Astrocyte (in vitro differentiated cells and primary cell): ENCODE measurements around the gene CXCL13. TPM values are rescaled to one million over a fixed set of nuclear protein-coding genes. Genes with fewer than 3 reads are reported as not detected.

Experiments used
- DNase-seq: peaks from one replicate; pipeline ENCODE4 v3.0.0-alpha.2; 2010; ENCODE audit warnings: low read depth
- FAIRE-seq: peaks from 2 replicates; lab custom pipeline; 2011; peaks lifted over from hg19 to GRCh38; lab: Jason Lieb, UNC
- H2AFZ ChIP-seq: 2 replicates; pipeline ENCODE4 v1.6.0; 2012; ENCODE audit warnings: low read depth, low read length, inconsistent platforms
- H3K27ac ChIP-seq: 2 replicates; pipeline ENCODE4 v1.5.1; 2011; ENCODE audit warnings: low read depth, low read length, inconsistent platforms
- H3K27me3 ChIP-seq: 2 replicates; pipeline ENCODE4 v1.6.0; 2011; ENCODE audit warnings: low read length, inconsistent platforms; ENCODE audit not compliant: insufficient read depth
- H3K36me3 ChIP-seq: 2 replicates; pipeline ENCODE4 v1.5.1; 2011; ENCODE audit warnings: low read length, inconsistent platforms; ENCODE audit not compliant: insufficient read depth
- H3K4me1 ChIP-seq: 2 replicates; pipeline ENCODE4 v1.5.1; 2011; ENCODE audit warnings: low read length, inconsistent platforms; ENCODE audit not compliant: insufficient read depth
- H3K4me2 ChIP-seq: 2 replicates; pipeline ENCODE4 v1.6.0; 2012; ENCODE audit warnings: low read length, inconsistent platforms
- H3K4me3 ChIP-seq: 2 replicates; pipeline ENCODE4 v1.5.1; 2011; ENCODE audit warnings: low read depth, mild to moderate bottlenecking, low read length, inconsistent platforms; ENCODE audit not compliant: insufficient read depth
- H3K79me2 ChIP-seq: 2 replicates; pipeline ENCODE4 v1.6.0; 2012; ENCODE audit warnings: mild to moderate bottlenecking, low read length, inconsistent platforms; ENCODE audit not compliant: insufficient read depth
- H3K9ac ChIP-seq: 2 replicates; pipeline ENCODE4 v1.6.0; 2012; ENCODE audit warnings: mild to moderate bottlenecking, low read length, inconsistent platforms
- H3K9me3 ChIP-seq: 2 replicates; pipeline ENCODE4 v1.5.1; 2012; ENCODE audit warnings: low read depth, mild to moderate bottlenecking, low read length, inconsistent platforms; ENCODE audit not compliant: insufficient read depth
- H4K20me1 ChIP-seq: 2 replicates; pipeline ENCODE4 v1.6.0; 2012; ENCODE audit warnings: low read length, inconsistent platforms; ENCODE audit not compliant: insufficient read depth
- H3K27ac Mint-ChIP-seq: one replicate; pipeline ENCODE4 v1.8.0; 2021; ENCODE audit warnings: mild to moderate bottlenecking, mixed read lengths; ENCODE audit not compliant: unreplicated experiment
- H3K27me3 Mint-ChIP-seq: one replicate; pipeline ENCODE4 v1.8.0; 2021; ENCODE audit warnings: low read depth, mixed read lengths; ENCODE audit not compliant: unreplicated experiment
- H3K36me3 Mint-ChIP-seq: one replicate; pipeline ENCODE4 v1.8.0; 2021; ENCODE audit warnings: low read depth, mixed read lengths; ENCODE audit not compliant: unreplicated experiment
- H3K4me1 Mint-ChIP-seq: one replicate; pipeline ENCODE4 v1.8.0; 2021; ENCODE audit warnings: low read depth, mixed read lengths; ENCODE audit not compliant: unreplicated experiment
- H3K4me3 Mint-ChIP-seq: one replicate; pipeline ENCODE4 v1.8.0; 2021; ENCODE audit warnings: mild to moderate bottlenecking, moderate library complexity, mixed read lengths; ENCODE audit not compliant: unreplicated experiment
- H3K9me3 Mint-ChIP-seq: one replicate; pipeline ENCODE4 v1.8.0; 2021; ENCODE audit warnings: mild to moderate bottlenecking, mixed read lengths; ENCODE audit not compliant: unreplicated experiment
- EZH2 ChIP-seq: IDR thresholded peaks from 2 replicates; pipeline ENCODE4 v1.6.1; 2012; ENCODE audit warnings: mild to moderate bottlenecking, low read length, inconsistent platforms; ENCODE audit not compliant: insufficient read depth
- total RNA-seq: library from RNA; stranded (reverse); gene quantifications from 2 replicates; pipeline ENCODE4 v1.2.1, GENCODE V29; 2021
- TF ChIP-seq, protein P1 (sequence below): IDR thresholded peaks from 2 replicates; pipeline ENCODE4 v1.5.1; 2011; ENCODE audit warnings: low read depth, mild to moderate bottlenecking, inconsistent platforms, low read length, moderate library complexity; ENCODE audit not compliant: insufficient read depth

Gene CXCL13
- total RNA-seq, 1 donor from 2014 or later, result not detected

DNA sequence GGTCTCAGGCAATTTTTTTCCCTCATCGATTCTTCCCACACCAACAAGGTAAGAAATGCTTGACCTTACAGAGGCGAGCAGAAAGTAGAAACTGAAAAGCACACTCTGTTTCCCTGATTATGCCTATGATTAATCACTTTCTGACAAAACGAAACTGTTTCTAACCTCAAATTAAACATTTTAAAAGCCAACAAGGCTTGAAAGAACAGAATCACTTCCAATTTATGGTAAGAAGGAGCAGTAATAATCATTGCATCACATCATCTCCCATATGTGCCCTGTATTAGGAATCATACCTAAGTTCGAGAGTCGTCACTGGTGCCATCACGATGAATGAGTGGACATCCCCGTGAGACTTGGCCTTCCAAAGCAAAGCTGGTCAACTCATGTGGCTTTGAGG, 12.5 kb upstream of the CXCL13 start:
- Histone ChIP-seq H3K4me2 (no peak overlapping the region), H2AFZ (no peak overlapping the region), H3K9ac (no peak overlapping the region), H3K36me3 (no peaks in the 10 kb centered on the region), H3K79me2 (no peaks in the 10 kb centered on the region), H3K4me3 (no peak overlapping the region), H3K27ac (no peak overlapping the region), H4K20me1 (no peaks in the 10 kb centered on the region), H3K27me3 (no peaks in the 10 kb centered on the region), H3K4me1 (no peaks in the 10 kb centered on the region), H3K9me3 (no peaks in the 10 kb centered on the region)
- H3K4me1 Mint-ChIP-seq, result peaks cover 1% of the 10 kb centered on the region
- DNase-seq (peak; percentile 29), FAIRE-seq (no peak)
- no peak for TF ChIP-seq EZH2
- TF ChIP-seq, protein P1, sequence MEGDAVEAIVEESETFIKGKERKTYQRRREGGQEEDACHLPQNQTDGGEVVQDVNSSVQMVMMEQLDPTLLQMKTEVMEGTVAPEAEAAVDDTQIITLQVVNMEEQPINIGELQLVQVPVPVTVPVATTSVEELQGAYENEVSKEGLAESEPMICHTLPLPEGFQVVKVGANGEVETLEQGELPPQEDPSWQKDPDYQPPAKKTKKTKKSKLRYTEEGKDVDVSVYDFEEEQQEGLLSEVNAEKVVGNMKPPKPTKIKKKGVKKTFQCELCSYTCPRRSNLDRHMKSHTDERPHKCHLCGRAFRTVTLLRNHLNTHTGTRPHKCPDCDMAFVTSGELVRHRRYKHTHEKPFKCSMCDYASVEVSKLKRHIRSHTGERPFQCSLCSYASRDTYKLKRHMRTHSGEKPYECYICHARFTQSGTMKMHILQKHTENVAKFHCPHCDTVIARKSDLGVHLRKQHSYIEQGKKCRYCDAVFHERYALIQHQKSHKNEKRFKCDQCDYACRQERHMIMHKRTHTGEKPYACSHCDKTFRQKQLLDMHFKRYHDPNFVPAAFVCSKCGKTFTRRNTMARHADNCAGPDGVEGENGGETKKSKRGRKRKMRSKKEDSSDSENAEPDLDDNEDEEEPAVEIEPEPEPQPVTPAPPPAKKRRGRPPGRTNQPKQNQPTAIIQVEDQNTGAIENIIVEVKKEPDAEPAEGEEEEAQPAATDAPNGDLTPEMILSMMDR, result no peak
- no peaks in the 10 kb centered on the region for H3K27me3 Mint-ChIP-seq
- no peaks in the 10 kb centered on the region for H3K9me3 Mint-ChIP-seq
- H3K27ac Mint-ChIP-seq, result no peak overlapping the region
- H3K4me3 Mint-ChIP-seq, result no peak overlapping the region
- H3K36me3 Mint-ChIP-seq, result no peaks in the 10 kb centered on the region

DNA sequence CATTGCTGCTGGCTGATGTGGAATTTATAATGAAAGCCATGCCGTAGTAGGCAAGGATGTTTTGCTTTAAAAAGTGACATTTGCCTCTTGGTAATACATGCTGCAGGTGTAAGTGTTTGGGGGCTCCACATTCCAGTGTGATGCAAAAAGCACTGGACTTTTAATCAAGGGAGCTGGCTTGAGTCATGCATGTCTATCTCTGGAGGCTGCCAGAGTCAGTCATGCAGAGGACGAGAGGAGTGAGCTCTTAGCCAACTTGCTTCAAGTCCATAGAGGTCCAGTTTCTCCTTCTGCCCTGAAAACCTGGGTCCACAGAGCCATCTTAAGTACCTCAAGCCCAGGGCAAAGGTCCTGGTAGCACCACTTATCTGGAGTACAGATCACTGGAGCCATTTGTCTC, 11.6 kb upstream of the CXCL13 start:
- FAIRE-seq, result no peak
- no peak for DNase-seq

GRCh38 chr4:77595364-77595973, 10.2 kb upstream of the CXCL13 start:
- no peaks in the 10 kb centered on the region for H3K9me3 Mint-ChIP-seq
- Histone ChIP-seq H3K79me2 (no peaks in the 10 kb centered on the region), H3K27me3 (peaks cover 2% of the 10 kb centered on the region), H3K4me1 (no peaks in the 10 kb centered on the region), H3K4me2 (no peak overlapping the region), H3K9me3 (no peaks in the 10 kb centered on the region), H3K27ac (no peak overlapping the region), H4K20me1 (no peaks in the 10 kb centered on the region), H3K9ac (no peak overlapping the region), H3K36me3 (no peaks in the 10 kb centered on the region), H3K4me3 (no peak overlapping the region), H2AFZ (no peak overlapping the region)
- FAIRE-seq (no peak), DNase-seq (no peak)
- H3K27me3 Mint-ChIP-seq, result no peaks in the 10 kb centered on the region
- no peak overlapping the region for H3K27ac Mint-ChIP-seq
- no peaks in the 10 kb centered on the region for H3K36me3 Mint-ChIP-seq
- no peaks in the 10 kb centered on the region for H3K4me1 Mint-ChIP-seq
- no peak for TF ChIP-seq EZH2
- TF ChIP-seq, protein P1, result no peak
- H3K4me3 Mint-ChIP-seq, result no peak overlapping the region

More for the DNA sequence above, 11.6 kb upstream of the CXCL13 start:
- no peaks in the 10 kb centered on the region for H4K20me1 ChIP-seq
- no peak overlapping the region for H3K4me3 ChIP-seq
- H3K79me2 ChIP-seq, result no peaks in the 10 kb centered on the region
- H3K27ac Mint-ChIP-seq, result no peak overlapping the region
- no peaks in the 10 kb centered on the region for H3K9me3 ChIP-seq
- H3K27ac ChIP-seq, result no peak overlapping the region
- H3K9ac ChIP-seq, result no peak overlapping the region
- no peak overlapping the region for H3K4me2 ChIP-seq
- no peaks in the 10 kb centered on the region for H3K4me1 ChIP-seq
- no peaks in the 10 kb centered on the region for H3K36me3 ChIP-seq
- no peaks in the 10 kb centered on the region for H3K9me3 Mint-ChIP-seq
- no peak overlapping the region for H2AFZ ChIP-seq
- TF ChIP-seq, protein P1, result no peak
- no peak for TF ChIP-seq EZH2
- no peaks in the 10 kb centered on the region for H3K27me3 Mint-ChIP-seq
- H3K4me3 Mint-ChIP-seq, result no peak overlapping the region
- no peaks in the 10 kb centered on the region for H3K36me3 Mint-ChIP-seq
- H3K4me1 Mint-ChIP-seq, result peaks cover 1% of the 10 kb centered on the region
- peaks cover 2% of the 10 kb centered on the region for H3K27me3 ChIP-seq
